Measurements from ENCODE around the gene CATSPERZ. TPM values are rescaled to one million over a fixed set of nuclear protein-coding genes. Genes with fewer than 3 reads are reported as not detected.
"Not testable (repeated sequence)": the region's sequence is repeated elsewhere in the genome, so short reads cannot be mapped to it uniquely, and the experiment has no call there.

CATSPERZ gene
- total RNA-seq, 4 donors from 2014 or later: not detected

DNA sequence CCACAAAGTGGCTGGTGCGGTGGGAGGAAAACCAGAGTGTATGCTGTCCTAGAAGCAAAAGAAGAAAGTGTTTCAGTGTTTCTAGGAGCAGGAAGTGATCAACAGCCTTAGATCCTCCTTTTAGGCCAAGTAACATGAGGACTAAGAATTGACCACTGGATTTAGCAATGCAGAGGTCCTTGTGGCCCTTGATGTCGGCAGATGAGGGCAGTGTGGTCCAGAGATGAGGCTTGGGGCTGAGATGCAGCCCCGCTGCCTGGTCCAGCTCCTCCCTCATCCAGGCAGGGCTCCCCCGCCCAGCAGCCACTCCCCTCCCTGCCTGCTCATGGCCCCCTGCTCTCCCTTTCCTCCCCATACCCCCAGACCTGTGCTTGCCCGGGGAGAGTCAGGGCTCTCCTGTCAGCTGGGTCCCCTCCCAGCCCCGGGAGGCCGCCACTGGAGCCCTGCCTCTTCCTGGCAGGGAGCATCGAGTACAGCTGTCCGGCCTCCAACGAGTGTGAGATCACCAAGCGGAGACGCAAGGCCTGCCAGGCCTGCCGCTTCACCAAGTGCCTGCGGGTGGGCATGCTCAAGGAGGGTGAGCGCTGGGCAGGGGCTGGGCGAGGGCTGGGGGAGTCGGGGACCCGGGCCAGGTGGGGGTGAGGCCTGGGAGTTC is 13.5 kb downstream of the CATSPERZ start:
- Histone ChIP-seq H3K27ac (peak overlapping the region; percentile 50), H3K27me3 (no peaks in the 10 kb centered on the region), H3K4me1 (peaks cover 52% of the 10 kb centered on the region), H3K9me3 (no peaks in the 10 kb centered on the region), H3K4me3 (no peak overlapping the region), H3K36me3 (peaks cover 22% of the 10 kb centered on the region)
- peak in 1 of 2 donors; percentile 85 for DNase-seq (ENCODE audit: low spot score in 2 of 2)
- TF ChIP-seq POLR2A (IDR thresholded peaks at IDR 0.05) (no peak), CTCF (IDR thresholded peaks at IDR 0.05) (no peak), POLR2AphosphoS5 (IDR thresholded peaks at IDR 0.05) (no peak), EP300 (IDR thresholded peaks at IDR 0.05) (no peak)
- WGBS: 21% methylated on average over 10 of the region's 18 CpGs

GRCh38 chr11:64314146-64314804 is 14.1 kb downstream of the CATSPERZ start:
- Histone ChIP-seq H3K36me3 (peaks cover 22% of the 10 kb centered on the region), H3K27me3 (no peaks in the 10 kb centered on the region), H3K4me3 (no peak overlapping the region), H3K9me3 (no peaks in the 10 kb centered on the region), H3K27ac (peak overlapping the region; percentile 50), H3K4me1 (peaks cover 58% of the 10 kb centered on the region)
- 80% methylated on average over 14 of the region's 19 CpGs for WGBS
- no peak for TF ChIP-seq POLR2AphosphoS5 (IDR thresholded peaks at IDR 0.05)
- TF ChIP-seq CTCF (IDR thresholded peaks at IDR 0.05): no peak
- no peak for TF ChIP-seq POLR2A (IDR thresholded peaks at IDR 0.05)
- no peak for TF ChIP-seq EP300 (IDR thresholded peaks at IDR 0.05)
- no peak for DNase-seq (ENCODE audit: low spot score in 2 of 2)

- Histone ChIP-seq H3K36me3 (peaks cover 22% of the 10 kb centered on the region), H3K4me3 (no peak overlapping the region), H3K9me3 (no peaks in the 10 kb centered on the region), H3K27ac (no peak overlapping the region), H3K27me3 (no peaks in the 10 kb centered on the region), H3K4me1 (peaks cover 64% of the 10 kb centered on the region)
- DNase-seq (ENCODE audit: low spot score in 2 of 2): no peak
- TF ChIP-seq POLR2AphosphoS5 (IDR thresholded peaks at IDR 0.05): no peak
- TF ChIP-seq POLR2A (IDR thresholded peaks at IDR 0.05): no peak
- no peak for TF ChIP-seq EP300 (IDR thresholded peaks at IDR 0.05)
- no peak for TF ChIP-seq CTCF (IDR thresholded peaks at IDR 0.05)
- 89% methylated on average over 19 of the region's 24 CpGs for WGBS
These were observed 14.8 kb downstream of the CATSPERZ start for GRCh38 chr11:64314805-64315561.

DNA sequence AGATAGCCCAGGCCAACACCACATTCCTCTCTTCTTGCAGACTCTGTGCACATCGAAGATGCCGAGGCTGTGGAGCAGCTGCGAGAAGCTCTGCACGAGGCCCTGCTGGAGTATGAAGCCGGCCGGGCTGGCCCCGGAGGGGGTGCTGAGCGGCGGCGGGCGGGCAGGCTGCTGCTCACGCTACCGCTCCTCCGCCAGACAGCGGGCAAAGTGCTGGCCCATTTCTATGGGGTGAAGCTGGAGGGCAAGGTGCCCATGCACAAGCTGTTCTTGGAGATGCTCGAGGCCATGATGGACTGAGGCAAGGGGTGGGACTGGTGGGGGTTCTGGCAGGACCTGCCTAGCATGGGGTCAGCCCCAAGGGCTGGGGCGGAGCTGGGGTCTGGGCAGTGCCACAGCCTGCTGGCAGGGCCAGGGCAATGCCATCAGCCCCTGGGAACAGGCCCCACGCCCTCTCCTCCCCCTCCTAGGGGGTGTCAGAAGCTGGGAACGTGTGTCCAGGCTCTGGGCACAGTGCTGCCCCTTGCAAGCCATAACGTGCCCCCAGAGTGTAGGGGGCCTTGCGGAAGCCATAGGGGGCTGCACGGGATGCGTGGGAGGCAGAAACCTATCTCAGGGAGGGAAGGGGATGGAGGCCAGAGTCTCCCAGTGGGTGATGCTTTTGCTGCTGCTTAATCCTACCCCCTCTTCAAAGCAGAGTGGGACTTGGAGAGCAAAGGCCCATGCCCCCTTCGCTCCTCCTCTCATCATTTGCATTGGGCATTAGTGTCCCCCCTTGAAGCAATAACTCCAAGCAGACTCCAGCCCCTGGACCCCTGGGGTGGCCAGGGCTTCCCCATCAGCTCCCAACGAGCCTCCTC is 15.7 kb downstream of the CATSPERZ start:
- not testable (repeated sequence) for H3K9me3 ChIP-seq; DNase-seq (ENCODE audit: low spot score in 2 of 2); H3K27me3 ChIP-seq; H3K27ac ChIP-seq; H3K4me3 ChIP-seq
- Histone ChIP-seq H3K36me3 (peaks cover 29% of the 10 kb centered on the region), H3K4me1 (peaks cover 63% of the 10 kb centered on the region)
- 83% methylated on average over 20 of the region's 25 CpGs for WGBS

DNA sequence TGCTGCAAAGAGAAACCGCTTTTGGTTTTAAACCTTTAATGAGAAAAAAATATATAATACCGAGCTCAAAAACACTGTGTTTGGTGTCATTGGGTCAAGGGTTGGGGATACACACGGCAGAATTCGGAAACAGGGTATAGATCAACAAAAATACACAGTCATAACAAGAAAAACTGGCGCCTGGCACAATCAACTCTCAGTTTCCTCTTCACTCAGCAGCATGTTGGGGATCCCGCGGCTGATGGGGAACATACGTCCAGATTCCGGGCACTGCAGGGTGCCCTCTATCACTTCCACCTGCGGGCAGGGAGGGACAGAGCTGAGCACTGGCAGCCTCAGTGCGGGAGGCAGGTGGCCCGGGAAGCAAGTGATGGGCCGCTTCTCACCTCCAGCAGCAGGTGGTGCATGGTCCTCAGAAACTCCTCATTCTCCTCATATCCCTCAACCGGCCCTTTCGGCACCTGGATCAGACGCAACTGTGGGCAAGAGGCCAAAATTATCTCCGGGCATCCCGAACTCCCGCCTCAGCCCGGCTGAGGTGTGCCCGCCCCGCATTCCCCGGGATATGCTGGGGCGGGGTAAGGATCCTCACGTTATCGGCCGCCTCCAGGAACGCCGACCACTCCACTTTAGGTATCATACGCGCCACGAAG is 16.6 kb downstream of the CATSPERZ start:
- Histone ChIP-seq H3K36me3 (peaks cover 37% of the 10 kb centered on the region), H3K9me3 (no peaks in the 10 kb centered on the region), H3K27ac (peak overlapping the region; percentile 99), H3K4me1 (peaks cover 70% of the 10 kb centered on the region), H3K4me3 (peak overlapping the region; percentile 88), H3K27me3 (no peaks in the 10 kb centered on the region)
- TF ChIP-seq CTCF (IDR thresholded peaks at IDR 0.05) (no peak), EP300 (IDR thresholded peaks at IDR 0.05) (no peak), POLR2A (IDR thresholded peaks at IDR 0.05) (no peak), POLR2AphosphoS5 (IDR thresholded peaks at IDR 0.05) (no peak)
- WGBS: 17% methylated on average over 11 of the region's 32 CpGs
- no peak for DNase-seq (ENCODE audit: low spot score in 2 of 2)
